ENCODE results near the gene GGN. TPM values are rescaled to one million over a fixed set of nuclear protein-coding genes. Genes with fewer than 3 reads are reported as not detected.

GGN gene
- 0.41 and 1.8 TPM in 2 replicates for total RNA-seq (2014; rRNA removed; shearing (Covaris generic))

GRCh38 chr19:38387550-38388348 is at the start of gene GGN:
GGN (minus strand) TSS chr19:38388034; CDS start chr19:38387261, 773 bp downstream.

DNA sequence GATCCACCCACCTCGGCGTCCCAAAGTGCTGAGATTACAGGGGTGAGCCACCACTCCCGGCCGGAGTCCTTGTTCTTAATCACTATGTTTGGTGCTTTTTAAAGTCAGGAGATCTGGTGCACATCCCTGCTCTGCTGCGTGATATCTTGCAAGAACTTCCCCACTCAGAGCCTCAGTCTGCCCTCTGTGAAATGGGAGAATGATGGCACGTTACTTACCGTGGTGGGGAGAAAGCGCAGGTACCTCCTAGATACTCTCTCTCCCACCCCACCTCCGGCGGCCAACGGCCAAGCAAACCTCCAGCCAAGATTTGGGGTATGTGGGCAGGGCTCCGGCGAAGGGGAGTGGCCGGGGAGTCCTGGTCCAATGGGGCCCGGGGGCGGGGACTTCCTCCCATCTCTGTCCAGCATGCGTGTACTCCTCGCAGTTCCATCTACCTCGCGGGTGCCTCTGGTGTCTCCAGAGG is 45.5 kb upstream of the GGN start, which contains the start of gene RYR1:
Gene RYR1 (plus strand): TSS at position 424 of the 466 bp plus-strand sequence. CDS start 139 bp downstream, outside the sequence.

DNA sequence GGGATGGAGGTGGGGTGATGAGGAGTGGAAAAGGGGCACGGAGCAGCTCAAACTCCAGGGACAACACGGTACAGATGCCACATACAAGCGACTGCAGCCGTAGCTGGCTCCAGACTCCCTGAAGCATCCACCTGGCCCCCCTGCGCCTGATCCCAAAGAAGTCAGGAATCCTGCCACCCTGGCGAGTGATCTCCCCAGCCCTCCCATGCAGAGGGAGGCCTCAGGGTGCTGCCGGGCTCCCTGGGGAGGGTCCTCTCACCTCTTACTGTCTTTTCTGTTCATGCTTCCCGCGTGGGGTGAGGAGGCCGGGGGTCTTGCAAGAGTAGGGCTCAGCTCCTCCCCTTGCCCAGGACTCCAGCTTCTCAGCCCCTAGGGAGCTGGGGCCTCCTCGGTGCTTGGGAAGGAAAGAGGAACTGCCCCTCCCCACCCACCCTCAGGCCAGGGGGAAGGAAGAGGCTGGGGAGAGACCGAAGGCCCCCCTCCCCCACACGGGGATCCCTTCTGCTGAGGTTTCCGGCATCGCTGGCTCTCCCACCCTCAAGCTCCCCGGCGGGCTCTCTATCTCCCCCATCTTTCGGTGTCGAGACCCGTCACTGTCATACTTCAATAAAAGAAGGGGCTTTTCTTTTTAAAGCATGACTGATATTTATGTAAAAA is 38.1 kb upstream of the GGN start, which contains the start of gene RASGRP4:
Gene RASGRP4 (minus strand): TSS at position 410 of the 657 bp plus-strand sequence. CDS start 128 bp downstream, at position 282.

DNA sequence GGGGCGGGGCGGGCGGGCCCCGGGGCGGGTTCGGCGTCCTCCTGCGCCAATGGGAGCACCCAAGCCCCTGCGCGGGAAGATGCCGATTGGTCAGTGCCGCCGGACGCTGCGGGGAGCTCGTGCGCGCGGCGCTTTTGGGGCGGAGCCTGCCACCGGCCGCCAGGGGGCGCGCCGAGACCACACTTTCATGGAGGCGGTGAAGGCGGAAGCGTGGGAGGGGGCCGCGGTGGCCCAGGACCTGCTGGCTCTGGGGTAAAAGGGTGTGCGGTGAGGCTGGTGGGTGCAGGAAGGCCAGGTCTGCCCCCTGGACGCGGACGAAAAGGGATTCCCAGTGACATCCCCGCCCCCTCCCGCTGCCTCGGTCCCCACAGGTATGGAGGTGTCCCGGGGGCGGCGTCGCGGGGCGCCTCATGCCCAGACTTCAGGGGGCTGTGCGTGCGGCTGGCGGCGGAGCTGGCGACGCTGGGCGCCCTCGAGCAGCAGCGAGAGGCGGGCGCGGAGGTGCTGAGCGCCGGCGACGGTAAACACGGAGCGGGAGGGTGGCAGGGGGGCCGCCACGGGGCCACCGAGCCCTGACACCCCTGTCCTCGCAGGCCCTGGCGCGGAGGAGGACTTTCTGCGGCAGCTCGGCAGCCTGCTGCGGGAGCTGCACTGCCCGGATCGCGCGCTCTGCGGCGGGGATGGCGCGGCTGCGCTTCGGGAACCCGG is 15.3 kb upstream of the GGN start, which contains the start of gene FAM98C:
Gene FAM98C (plus strand): TSS at position 127 of the 708 bp plus-strand sequence. CDS start 61 bp downstream, at position 188.

GRCh38 chr19:38388349-38389100 is 691 bp upstream of the GGN start, which contains the start of gene SPRED3:
SPRED3 (plus strand) TSS chr19:38388697; CDS start chr19:38390303, 1,606 bp downstream.

GRCh38 chr19:38374332-38375097 is 13.3 kb downstream of the GGN start, which contains the start of gene PSMD8:
PSMD8 (plus strand) TSS chr19:38374571; CDS start chr19:38374602, 31 bp downstream.

Other genes starting within 250 kb of the GGN start
- gene DPF1, start 163.8 kb downstream of the GGN start, total RNA-seq (2014; rRNA removed; shearing (Covaris generic)) = 8.2 and 9.2 TPM in 2 replicates
- gene PPP1R14A, start 131.7 kb downstream of the GGN start, total RNA-seq (2014; rRNA removed; shearing (Covaris generic)) = not detected in 2 replicates
- 0.08 TPM in 1 of 2 replicates, not detected in the other for gene SPINT2, start 123.5 kb downstream of the GGN start, total RNA-seq (2014; rRNA removed; shearing (Covaris generic))
- gene C19orf33, start 83.8 kb downstream of the GGN start, total RNA-seq (2014; rRNA removed; shearing (Covaris generic)) = 88.0 and 90.9 TPM in 2 replicates
- 87.1 and 99.9 TPM in 2 replicates for gene YIF1B, start 72.1 kb downstream of the GGN start, total RNA-seq (2014; rRNA removed; shearing (Covaris generic))
- gene KCNK6, start 68.2 kb downstream of the GGN start, total RNA-seq (2014; rRNA removed; shearing (Covaris generic)) = 0.69 and 0.98 TPM in 2 replicates
- gene CATSPERG, start 52.2 kb downstream of the GGN start, total RNA-seq (2014; rRNA removed; shearing (Covaris generic)) = 0.64 and 1.8 TPM in 2 replicates
- gene PSMD8, start 13.5 kb downstream of the GGN start, total RNA-seq (2014; rRNA removed; shearing (Covaris generic)) = 286 and 339 TPM in 2 replicates
- 8.5 and 10.9 TPM in 2 replicates for gene SPRED3, start 663 bp upstream of the GGN start, total RNA-seq (2014; rRNA removed; shearing (Covaris generic))
- gene FAM98C, start 15.1 kb upstream of the GGN start, total RNA-seq (2014; rRNA removed; shearing (Covaris generic)) = 20.3 and 24.9 TPM in 2 replicates
- gene RASGRP4, start 38.2 kb upstream of the GGN start, total RNA-seq (2014; rRNA removed; shearing (Covaris generic)) = not detected in 2 replicates
- gene RYR1, start 45.7 kb upstream of the GGN start, total RNA-seq (2014; rRNA removed; shearing (Covaris generic)) = 0.05 and 0.19 TPM in 2 replicates
- 0.34 and 1.3 TPM in 2 replicates for gene MAP4K1, start 229.9 kb upstream of the GGN start, total RNA-seq (2014; rRNA removed; shearing (Covaris generic))
- 452 and 462 TPM in 2 replicates for gene EIF3K, start 231.2 kb upstream of the GGN start, total RNA-seq (2014; rRNA removed; shearing (Covaris generic))

Data from A375 (cell line).